ENCODE measurements around the gene PALM. TPM values are rescaled to one million over a fixed set of nuclear protein-coding genes. Genes with fewer than 3 reads are reported as not detected.
"Not testable (repeated sequence)": the region's sequence is repeated elsewhere in the genome, so short reads cannot be mapped to it uniquely, and the experiment has no call there.

The PALM gene
- total and polyA plus RNA-seq, 2 experiments from 2014 or later, result 22.1 to 27.2 TPM

GRCh38 chr19:726993-727956 is 18.5 kb downstream of the PALM start:
- 93% methylated on average over 17 of the region's 43 CpGs for WGBS (ENCODE audit: low lambda C conversion rate, missing lambda C conversion rate)
- Histone ChIP-seq H3K4me1 (ENCODE audit: insufficient read depth) (no peaks in the 10 kb centered on the region), H2AFZ (no peak overlapping the region), H3K27me3 (no peaks in the 10 kb centered on the region), H3K4me2 (no peak overlapping the region), H3K36me3 (replicated peaks; ENCODE audit: insufficient read depth, low read depth) (no peaks in the 10 kb centered on the region), H4K20me1 (ENCODE audit: insufficient read depth, poor library complexity, severe bottlenecking) (no peaks in the 10 kb centered on the region), H3K79me2 (peaks cover 8% of the 10 kb centered on the region), H3K27ac (no peak overlapping the region), H3K9me3 (ENCODE audit: low read depth) (no peaks in the 10 kb centered on the region), H3K9me2 (replicated peaks; ENCODE audit: insufficient read depth) (no peaks in the 10 kb centered on the region), H3K4me3 (no peak overlapping the region)
- TF ChIP-seq EZH2 (IDR thresholded peaks at IDR 0.05; ENCODE audit: borderline replicate concordance), result no peak
- no peak for TF ChIP-seq EZH2phosphoT487 (IDR thresholded peaks at IDR 0.05; ENCODE audit: low read depth, severe bottlenecking, unreplicated experiment)
- TF ChIP-seq CTCF (IDR thresholded peaks at IDR 0.05; ENCODE audit: poor library complexity), result no peak
- DNase-seq (ENCODE audit: low spot score), result no peak

DNA sequence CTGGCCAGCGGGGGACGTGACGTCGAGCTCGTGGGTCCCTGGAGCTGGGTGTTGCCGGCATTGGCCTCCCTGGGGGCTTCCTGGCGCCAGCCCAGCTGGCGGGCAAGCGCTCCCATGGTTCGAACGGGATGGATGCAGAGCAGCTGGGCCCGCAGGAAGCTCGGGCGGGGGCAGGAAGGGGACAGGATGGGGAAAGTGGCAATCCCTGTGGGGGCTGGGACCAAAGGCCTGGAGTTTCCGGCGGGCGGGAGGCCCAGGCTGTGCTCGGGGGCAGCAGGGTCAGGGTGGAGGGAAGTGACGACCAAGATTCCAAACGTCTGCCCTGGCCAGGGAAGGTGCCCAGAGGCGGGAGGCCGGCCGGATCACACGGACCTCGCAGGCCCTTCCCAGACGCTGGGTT is 19.3 kb downstream of the PALM start:
- peaks cover under 1% of the 10 kb centered on the region for H3K79me2 ChIP-seq
- TF ChIP-seq EZH2phosphoT487 (IDR thresholded peaks at IDR 0.05; ENCODE audit: low read depth, severe bottlenecking, unreplicated experiment), result no peak
- no peak for TF ChIP-seq CTCF (IDR thresholded peaks at IDR 0.05; ENCODE audit: poor library complexity)
- no peak for TF ChIP-seq EZH2 (IDR thresholded peaks at IDR 0.05; ENCODE audit: borderline replicate concordance)
- H4K20me1 ChIP-seq (ENCODE audit: insufficient read depth, poor library complexity, severe bottlenecking), result no peaks in the 10 kb centered on the region
- no peaks in the 10 kb centered on the region for H3K27me3 ChIP-seq
- H3K27ac ChIP-seq, result no peak overlapping the region
- H3K9me2 ChIP-seq (replicated peaks; ENCODE audit: insufficient read depth), result no peaks in the 10 kb centered on the region
- H3K4me2 ChIP-seq, result no peak overlapping the region
- no peak for DNase-seq (ENCODE audit: low spot score)
- H3K4me1 ChIP-seq (ENCODE audit: insufficient read depth), result no peaks in the 10 kb centered on the region
- WGBS (ENCODE audit: low lambda C conversion rate, missing lambda C conversion rate), result 88% methylated on average over 17 of the region's 26 CpGs
- H3K9me3 ChIP-seq (ENCODE audit: low read depth), result no peaks in the 10 kb centered on the region
- no peak overlapping the region for H2AFZ ChIP-seq
- no peaks in the 10 kb centered on the region for H3K36me3 ChIP-seq (replicated peaks; ENCODE audit: insufficient read depth, low read depth)
- no peak overlapping the region for H3K4me3 ChIP-seq

DNA sequence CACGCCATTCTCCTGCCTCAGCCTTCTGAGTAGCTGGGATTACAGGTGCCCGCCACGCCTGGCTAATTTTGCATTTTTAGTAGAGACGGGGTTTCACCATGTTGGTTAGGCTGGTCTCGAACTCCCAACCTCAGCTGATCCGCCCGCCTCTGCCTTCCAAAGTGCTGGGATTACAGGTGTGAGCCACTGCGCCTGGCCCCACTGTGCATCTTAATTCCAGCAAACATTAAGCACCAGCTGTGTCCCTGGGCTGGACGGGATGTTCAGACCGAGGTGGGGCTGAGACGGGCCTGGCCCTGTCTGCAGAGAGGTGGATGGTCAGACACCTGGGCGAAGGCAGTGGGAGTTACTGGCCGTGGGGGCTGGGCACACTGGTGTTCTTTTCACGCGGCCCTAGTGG is 20.8 kb downstream of the PALM start:
- not testable (repeated sequence) for H3K36me3 ChIP-seq (replicated peaks; ENCODE audit: insufficient read depth, low read depth); H3K4me2 ChIP-seq; H3K4me3 ChIP-seq; H3K9me3 ChIP-seq (ENCODE audit: low read depth); H3K4me1 ChIP-seq (ENCODE audit: insufficient read depth); H3K27ac ChIP-seq; H4K20me1 ChIP-seq (ENCODE audit: insufficient read depth, poor library complexity, severe bottlenecking); H3K9me2 ChIP-seq (replicated peaks; ENCODE audit: insufficient read depth); H3K79me2 ChIP-seq; H2AFZ ChIP-seq; DNase-seq (ENCODE audit: low spot score); H3K27me3 ChIP-seq
- WGBS (ENCODE audit: low lambda C conversion rate, missing lambda C conversion rate), result 96% methylated on average over 15 of the region's 15 CpGs

DNA sequence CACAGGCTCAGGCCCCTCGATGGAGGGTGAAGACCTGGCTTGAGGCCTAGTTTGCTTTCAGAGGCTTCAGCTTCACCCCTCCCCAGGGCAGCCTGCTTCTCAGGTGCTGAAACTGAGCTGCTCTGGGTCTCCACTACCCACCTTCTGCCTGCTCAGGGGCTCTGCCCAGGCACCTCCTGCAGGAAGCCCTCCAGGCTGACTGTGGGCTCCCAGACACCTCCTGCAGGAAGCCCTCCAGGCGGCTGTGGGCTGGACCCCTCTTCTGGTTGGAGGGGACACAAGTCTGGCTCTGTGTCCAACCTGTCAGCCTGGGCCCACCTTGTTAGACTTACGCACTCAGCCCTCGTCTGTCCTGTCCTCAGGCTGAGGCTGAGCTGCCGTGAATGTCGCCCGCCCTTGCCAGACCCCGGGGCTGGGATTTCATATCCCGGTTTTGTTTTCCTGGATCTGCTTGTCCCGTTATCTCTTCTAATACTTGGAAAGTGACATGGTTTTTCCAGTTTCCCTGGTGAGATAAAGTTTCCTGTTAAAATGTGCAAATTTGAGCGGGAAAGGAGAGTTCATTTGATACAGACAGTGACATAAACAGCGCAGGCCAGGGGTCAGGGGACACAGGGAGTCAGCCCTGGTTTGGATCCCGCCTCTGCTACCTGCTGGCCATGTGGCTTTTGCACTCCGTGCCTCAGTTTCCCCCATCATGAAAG is 21.4 kb downstream of the PALM start:
- H3K79me2 ChIP-seq, result no peaks in the 10 kb centered on the region
- DNase-seq (ENCODE audit: low spot score), result no peak
- H2AFZ ChIP-seq, result no peak overlapping the region
- no peak overlapping the region for H3K4me3 ChIP-seq
- no peak overlapping the region for H3K27ac ChIP-seq
- no peaks in the 10 kb centered on the region for H3K27me3 ChIP-seq
- TF ChIP-seq EZH2phosphoT487 (IDR thresholded peaks at IDR 0.05; ENCODE audit: low read depth, severe bottlenecking, unreplicated experiment) (no peak), EZH2 (IDR thresholded peaks at IDR 0.05; ENCODE audit: borderline replicate concordance) (no peak), CTCF (IDR thresholded peaks at IDR 0.05; ENCODE audit: poor library complexity) (no peak)
- no peaks in the 10 kb centered on the region for H3K9me3 ChIP-seq (ENCODE audit: low read depth)
- H3K36me3 ChIP-seq (replicated peaks; ENCODE audit: insufficient read depth, low read depth), result no peaks in the 10 kb centered on the region
- no peaks in the 10 kb centered on the region for H4K20me1 ChIP-seq (ENCODE audit: insufficient read depth, poor library complexity, severe bottlenecking)
- no peaks in the 10 kb centered on the region for H3K9me2 ChIP-seq (replicated peaks; ENCODE audit: insufficient read depth)
- WGBS (ENCODE audit: low lambda C conversion rate, missing lambda C conversion rate), result 88% methylated on average over 14 of the region's 14 CpGs
- H3K4me2 ChIP-seq, result no peak overlapping the region
- no peaks in the 10 kb centered on the region for H3K4me1 ChIP-seq (ENCODE audit: insufficient read depth)
